IPS DF 4.7 (cell line): ENCODE results near the gene CCDC13.
"Not testable (repeated sequence)": the region's sequence is repeated elsewhere in the genome, so short reads cannot be mapped to it uniquely, and the experiment has no call there.

Experiments used
- DNase-seq: peaks from one replicate; pipeline ENCODE4 v3.0.0-alpha.2; 2013; ENCODE audit warnings: low spot score; ENCODE audit errors: extremely low read depth

The CCDC13 gene

GRCh38 chr3:42772670-42773408 is at the start of gene CCDC13:
CCDC13 (minus strand) TSS chr3:42773253; CDS start chr3:42758345, 14,908 bp downstream.
- peak; percentile 76 for DNase-seq

GRCh38 chr3:42822828-42823227 is 49.8 kb upstream of the CCDC13 start:
- DNase-seq: no peak

GRCh38 chr3:42820746-42821051 is 47.6 kb upstream of the CCDC13 start:
- no peak for DNase-seq

- DNase-seq: no peak
These were observed 46.4 kb upstream of the CCDC13 start for GRCh38 chr3:42819351-42819965.

- no peak for DNase-seq
These were observed 42.8 kb upstream of the CCDC13 start for GRCh38 chr3:42815826-42816225.

GRCh38 chr3:42814914-42815507 is 42.0 kb upstream of the CCDC13 start:
- no peak for DNase-seq

- DNase-seq: no peak
These were observed 41.2 kb upstream of the CCDC13 start for GRCh38 chr3:42814246-42814645.

- not testable (repeated sequence) for DNase-seq
These were observed 38.2 kb upstream of the CCDC13 start for GRCh38 chr3:42811118-42811883.

GRCh38 chr3:42810706-42811105 is 37.7 kb upstream of the CCDC13 start:
- DNase-seq: not testable (repeated sequence)

- DNase-seq: no peak
These were observed 36.1 kb upstream of the CCDC13 start, which contains the start of gene ACKR2 for GRCh38 chr3:42809202-42809601. ACKR2 (plus strand) TSS chr3:42809445; CDS start chr3:42864503, 55,058 bp downstream.

GRCh38 chr3:42807929-42808328 is 34.9 kb upstream of the CCDC13 start:
- DNase-seq: no peak

- DNase-seq: no peak
These were observed 32.2 kb upstream of the CCDC13 start for GRCh38 chr3:42805141-42805821.

GRCh38 chr3:42804831-42805132 is 31.7 kb upstream of the CCDC13 start:
- DNase-seq: no peak

- peak; percentile 75 for DNase-seq
These were observed 31.2 kb upstream of the CCDC13 start, which contains the start of gene HIGD1A for GRCh38 chr3:42804106-42804830. HIGD1A (minus strand) TSS chr3:42804490; CDS start chr3:42794253, 10,237 bp downstream.

GRCh38 chr3:42803414-42804105 is 30.5 kb upstream of the CCDC13 start:
- DNase-seq: no peak

GRCh38 chr3:42802876-42803413 is 29.9 kb upstream of the CCDC13 start:
- DNase-seq: no peak

GRCh38 chr3:42801784-42802183 is 28.7 kb upstream of the CCDC13 start:
- no peak for DNase-seq

GRCh38 chr3:42801048-42801620 is 28.1 kb upstream of the CCDC13 start:
- DNase-seq: no peak

GRCh38 chr3:42800251-42800650 is 27.2 kb upstream of the CCDC13 start:
- DNase-seq: no peak
